Esophagus squamous epithelium (tissue), 5 donors: Measurements from ENCODE around the gene PTPRG. TPM values are rescaled to one million over a fixed set of nuclear protein-coding genes. Genes with fewer than 3 reads are reported as not detected.

Experiments
- DNase-seq: peaks from one replicate; lab custom pipeline; 2025; lab: John Stamatoyannopoulos, UW
- H3K27ac ChIP-seq, 4 donors: fragments of 200-600 bp; sonication (generic); one replicate each; pipeline ENCODE4 v1.5.1; 2016 to 2019; ENCODE audit warnings: mild to moderate bottlenecking in 1 of 4
- H3K27me3 ChIP-seq, 4 donors: fragments of 200-600 bp; sonication (generic); 1 replicate in 3 of 4; 2 replicates in 1 of 4; pipeline versions ENCODE4 v1.5.1 to v1.6.0; 2017 to 2021; ENCODE audit warnings: antibody characterized with exemption in 1 of 4
- H3K36me3 ChIP-seq, 3 donors: fragments of 200-600 bp; sonication (generic); one replicate each; pipeline ENCODE4 v1.5.1; 2016 to 2019
- H3K4me1 ChIP-seq, 3 donors: fragments of 200-600 bp; sonication (generic); one replicate each; pipeline ENCODE4 v1.5.1; 2017 to 2019
- H3K4me3 ChIP-seq, 4 donors: fragments of 200-600 bp; sonication (generic); 1 replicate in 3 of 4; 2 replicates in 1 of 4; pipeline ENCODE4 v1.5.1; 2016 to 2019; ENCODE audit warnings: mild to moderate bottlenecking in 2 of 4, moderate library complexity in 1 of 4
- H3K9me3 ChIP-seq, 3 donors: fragments of 200-600 bp; sonication (generic); one replicate each; pipeline ENCODE4 v1.5.1; 2016 to 2019
- POLR2A ChIP-seq, 4 donors: fragments of 450-650 bp; IDR thresholded peaks; one replicate each; pipeline ENCODE4 v1.6.1; 2017; ENCODE audit warnings: antibody characterized with exemption in 4 of 4, mild to moderate bottlenecking in 4 of 4, moderate library complexity in 3 of 4
- WGBS, 2 donors: methylation state at CpG; one replicate each; pipeline ENCODE4 v1.1.5; 2018; 5-methylcytosine and 5-hydroxymethylcytosine counted together
- intact Hi-C: fragments of 100-400 bp; cut with DNase I; formaldehyde crosslinking; loops from one replicate; pipeline ENCODE4 v1.15.0; 2022
- total RNA-seq, 4 donors: library from RNA; depleted of rRNA; stranded (reverse); fragments of >200 nt; gene quantifications; one replicate each; pipeline ENCODE4 v1.1.0, GENCODE V29; 2016
- TF ChIP-seq, protein P1 (sequence below), 6 experiments: fragments of 450-650 bp in 4 of 6; fragments of 200-600 bp in 2 of 6; sonication (generic) in 2 of 6; IDR thresholded peaks; one replicate each; pipeline ENCODE4 v1.5.1; 2016 to 2019; ENCODE audit warnings: antibody characterized with exemption in 6 of 6, mild to moderate bottlenecking in 4 of 6, moderate library complexity in 4 of 6
- donor health status: DM: yes; HTN: yes; CAD: no.

Gene PTPRG
- total RNA-seq, 4 donors from 2014 or later, result 3.7 to 42.2 (median 15.2) TPM

DNA sequence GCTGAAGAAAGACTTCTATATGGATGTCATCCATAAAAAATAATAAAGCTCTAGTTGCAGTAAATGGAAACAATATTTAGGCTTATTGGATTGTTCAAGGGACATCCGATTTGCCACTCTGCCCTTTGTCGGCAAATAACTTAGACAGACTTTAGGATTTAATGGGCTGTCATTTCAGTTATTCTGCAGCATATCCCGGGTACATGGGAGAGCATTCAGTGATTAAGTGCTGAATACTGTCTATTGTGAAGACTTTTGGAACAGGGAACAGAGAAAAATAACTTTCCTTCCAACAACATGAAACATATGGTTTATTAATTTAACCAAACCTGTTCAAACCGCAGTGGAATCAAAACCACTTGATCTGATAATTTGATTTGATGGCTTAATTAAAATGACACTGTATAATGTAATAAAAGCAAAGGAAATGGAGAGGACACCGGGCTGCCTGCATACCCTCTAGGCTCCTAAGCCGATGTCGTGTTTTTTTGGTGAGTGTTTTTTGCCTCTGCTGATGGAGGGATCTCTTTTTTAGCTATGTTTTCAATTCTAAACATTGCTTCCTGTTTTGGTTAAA is 612.7 kb downstream of the PTPRG start:
- WGBS, 2 donors, result 81 to 83% methylated on average over 7 of the region's 7 CpGs
- intact Hi-C loops, result no loop called here
- no peak for DNase-seq
- H3K9me3 ChIP-seq, result no peaks in the 10 kb centered on the region
- no peaks in the 10 kb centered on the region for H3K27me3 ChIP-seq
- TF ChIP-seq POLR2A (IDR thresholded peaks at IDR 0.05), result no peak
- TF ChIP-seq, protein P1, sequence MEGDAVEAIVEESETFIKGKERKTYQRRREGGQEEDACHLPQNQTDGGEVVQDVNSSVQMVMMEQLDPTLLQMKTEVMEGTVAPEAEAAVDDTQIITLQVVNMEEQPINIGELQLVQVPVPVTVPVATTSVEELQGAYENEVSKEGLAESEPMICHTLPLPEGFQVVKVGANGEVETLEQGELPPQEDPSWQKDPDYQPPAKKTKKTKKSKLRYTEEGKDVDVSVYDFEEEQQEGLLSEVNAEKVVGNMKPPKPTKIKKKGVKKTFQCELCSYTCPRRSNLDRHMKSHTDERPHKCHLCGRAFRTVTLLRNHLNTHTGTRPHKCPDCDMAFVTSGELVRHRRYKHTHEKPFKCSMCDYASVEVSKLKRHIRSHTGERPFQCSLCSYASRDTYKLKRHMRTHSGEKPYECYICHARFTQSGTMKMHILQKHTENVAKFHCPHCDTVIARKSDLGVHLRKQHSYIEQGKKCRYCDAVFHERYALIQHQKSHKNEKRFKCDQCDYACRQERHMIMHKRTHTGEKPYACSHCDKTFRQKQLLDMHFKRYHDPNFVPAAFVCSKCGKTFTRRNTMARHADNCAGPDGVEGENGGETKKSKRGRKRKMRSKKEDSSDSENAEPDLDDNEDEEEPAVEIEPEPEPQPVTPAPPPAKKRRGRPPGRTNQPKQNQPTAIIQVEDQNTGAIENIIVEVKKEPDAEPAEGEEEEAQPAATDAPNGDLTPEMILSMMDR (IDR thresholded peaks at IDR 0.05), result no peak
- H3K4me1 ChIP-seq, result no peaks in the 10 kb centered on the region
- H3K4me3 ChIP-seq, result no peak overlapping the region
- H3K36me3 ChIP-seq, result no peaks in the 10 kb centered on the region
- no peak overlapping the region for H3K27ac ChIP-seq

DNA sequence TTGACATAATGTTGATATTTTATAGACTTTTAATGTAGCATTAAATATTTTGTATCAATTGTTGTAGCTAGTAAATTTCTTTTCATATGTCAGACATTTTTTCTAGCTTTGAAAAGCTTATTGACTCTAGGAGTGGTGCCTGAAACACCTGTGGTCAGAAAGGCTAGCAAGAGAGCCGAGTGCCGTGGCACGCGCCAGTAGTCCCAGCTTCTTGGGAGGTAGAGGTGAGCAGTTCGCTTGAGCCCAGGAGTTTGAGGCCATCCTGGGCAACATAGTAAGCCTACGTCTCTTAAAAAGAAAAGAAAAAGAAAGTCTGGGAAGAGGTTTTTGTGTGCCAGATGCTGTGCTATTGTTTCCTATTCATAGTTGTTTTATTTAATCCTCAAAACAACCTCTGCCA is 613.8 kb downstream of the PTPRG start:
- no peak for DNase-seq
- 92 to 94% methylated on average over 6 of the region's 6 CpGs for WGBS, 2 donors
- Histone ChIP-seq H3K4me1 (no peaks in the 10 kb centered on the region), H3K9me3 (no peaks in the 10 kb centered on the region), H3K27me3 (no peaks in the 10 kb centered on the region), H3K4me3 (no peak overlapping the region), H3K27ac (no peak overlapping the region), H3K36me3 (no peaks in the 10 kb centered on the region)
- TF ChIP-seq, protein P1 (IDR thresholded peaks at IDR 0.05), result no peak
- TF ChIP-seq POLR2A (IDR thresholded peaks at IDR 0.05), result no peak
- intact Hi-C loops, result no loop called here

DNA sequence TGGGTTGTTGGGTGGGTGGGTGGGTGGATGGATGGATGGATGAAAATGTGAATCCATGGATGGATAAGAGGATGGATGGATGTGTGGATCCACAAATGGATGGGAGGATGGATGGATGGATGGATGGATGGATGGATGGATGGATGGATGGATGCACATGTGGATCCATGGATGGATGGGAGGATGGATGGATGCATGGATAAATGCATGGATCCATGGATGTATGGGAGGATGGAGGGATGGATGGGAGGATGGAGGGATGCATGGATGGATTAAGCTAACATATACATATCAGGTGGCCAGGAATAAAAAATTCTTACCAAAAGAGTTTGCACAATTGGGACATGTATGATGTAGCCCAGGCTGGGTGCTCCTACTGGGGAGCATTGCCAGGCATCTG is 616.7 kb downstream of the PTPRG start:
- Histone ChIP-seq H3K27ac (no peak overlapping the region), H3K4me1 (no peaks in the 10 kb centered on the region), H3K36me3 (no peaks in the 10 kb centered on the region), H3K4me3 (no peak overlapping the region), H3K27me3 (no peaks in the 10 kb centered on the region), H3K9me3 (no peaks in the 10 kb centered on the region)
- intact Hi-C loops, result no loop called here
- TF ChIP-seq POLR2A (IDR thresholded peaks at IDR 0.05), result no peak
- TF ChIP-seq, protein P1 (IDR thresholded peaks at IDR 0.05), result no peak
- DNase-seq, result no peak

DNA sequence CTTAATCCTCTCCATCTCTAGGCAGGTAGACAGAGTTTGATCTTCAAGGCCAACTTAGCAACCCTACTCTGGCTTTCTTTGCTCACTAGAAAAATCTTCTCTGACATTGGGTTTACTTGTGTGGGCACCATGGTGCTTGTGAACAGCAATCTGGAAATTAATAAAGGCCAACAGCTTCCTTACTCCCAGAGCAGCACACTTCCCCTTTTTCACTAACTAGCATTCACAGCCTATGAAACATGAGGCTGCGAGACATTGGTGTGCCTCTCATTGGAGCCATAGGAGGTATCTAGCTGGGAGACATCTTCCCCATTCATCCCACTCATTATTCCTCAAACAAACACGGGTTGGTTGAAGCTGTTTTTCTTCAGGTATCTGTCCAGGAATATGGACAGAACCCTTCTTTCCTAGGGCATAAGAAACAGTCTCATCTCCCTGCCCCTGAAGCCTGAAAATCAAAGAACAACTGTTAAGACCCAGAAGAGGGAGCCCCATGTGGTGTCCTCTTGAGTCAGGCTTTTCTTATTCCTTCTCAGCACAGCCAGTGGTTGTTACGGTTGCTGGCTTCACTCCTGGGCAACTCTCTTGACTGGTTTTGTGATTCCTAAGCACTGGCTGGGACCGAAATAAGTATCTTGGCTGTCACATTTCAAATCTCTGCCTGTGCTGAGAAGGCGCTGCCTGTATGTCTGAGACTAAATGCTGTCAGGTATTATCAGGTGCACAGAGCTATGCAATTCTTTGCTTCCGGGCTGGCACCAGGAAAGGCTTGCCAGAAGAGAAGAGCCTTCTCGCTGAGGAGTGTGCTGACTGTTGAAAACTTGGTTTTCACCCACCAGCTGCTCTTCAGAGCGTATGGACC is 617.6 kb downstream of the PTPRG start:
- Histone ChIP-seq H3K27ac (no peak overlapping the region), H3K36me3 (no peaks in the 10 kb centered on the region), H3K9me3 (no peaks in the 10 kb centered on the region), H3K27me3 (no peaks in the 10 kb centered on the region), H3K4me1 (no peaks in the 10 kb centered on the region), H3K4me3 (no peak overlapping the region)
- intact Hi-C loops, result no loop called here
- WGBS, 2 donors, result 83 to 94% methylated on average over 6 of the region's 8 CpGs
- DNase-seq, result no peak
- TF ChIP-seq, protein P1 (IDR thresholded peaks at IDR 0.05), result no peak
- TF ChIP-seq POLR2A (IDR thresholded peaks at IDR 0.05), result no peak

GRCh38 chr3:62180514-62180913 is 619.1 kb downstream of the PTPRG start:
- Histone ChIP-seq H3K36me3 (no peaks in the 10 kb centered on the region), H3K9me3 (no peaks in the 10 kb centered on the region), H3K4me1 (no peaks in the 10 kb centered on the region), H3K27me3 (no peaks in the 10 kb centered on the region), H3K27ac (no peak overlapping the region), H3K4me3 (no peak overlapping the region)
- DNase-seq, result no peak
- TF ChIP-seq POLR2A (IDR thresholded peaks at IDR 0.05), result no peak
- TF ChIP-seq, protein P1 (IDR thresholded peaks at IDR 0.05), result no peak
- intact Hi-C loops, result loop anchor here (10.0 kb wide), 2 partner anchors 326 to 616 kb away; partner anchors contain the start of gene PTPRG
- 73 to 77% methylated on average over 4 to 5 of the region's 5 CpGs for WGBS, 2 donors
